ENCODE measurements around the gene SLC4A4.

SLC4A4 gene

DNA sequence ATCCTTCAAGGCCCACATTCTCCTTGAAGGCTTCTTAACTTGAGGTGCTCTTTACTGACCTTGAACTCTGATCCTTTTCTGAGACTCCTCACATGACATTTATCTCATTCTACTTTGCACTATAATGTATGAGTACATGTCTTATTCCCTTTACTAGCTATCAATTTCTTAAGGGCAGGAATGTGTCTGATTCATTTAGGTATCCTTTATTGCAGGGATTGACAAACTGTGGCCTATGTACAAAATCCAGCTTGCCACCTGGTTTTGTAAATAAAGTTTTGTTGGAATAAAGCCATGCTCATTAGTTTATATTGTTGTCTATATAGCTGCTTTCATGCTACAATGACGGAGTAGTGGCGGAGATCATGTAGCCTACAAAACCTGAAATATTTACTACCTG is 36.7 kb downstream of the SLC4A4 start:
- no peak overlapping the region for H3K4me3 ChIP-seq (IDR thresholded peaks at IDR 0.05; ENCODE audit: insufficient read depth, low read depth, low read length)
- no peaks in the 10 kb centered on the region for H4K20me1 ChIP-seq (ENCODE audit: insufficient read depth)
- H3K27ac ChIP-seq: no peak overlapping the region
- TF ChIP-seq, protein P1, sequence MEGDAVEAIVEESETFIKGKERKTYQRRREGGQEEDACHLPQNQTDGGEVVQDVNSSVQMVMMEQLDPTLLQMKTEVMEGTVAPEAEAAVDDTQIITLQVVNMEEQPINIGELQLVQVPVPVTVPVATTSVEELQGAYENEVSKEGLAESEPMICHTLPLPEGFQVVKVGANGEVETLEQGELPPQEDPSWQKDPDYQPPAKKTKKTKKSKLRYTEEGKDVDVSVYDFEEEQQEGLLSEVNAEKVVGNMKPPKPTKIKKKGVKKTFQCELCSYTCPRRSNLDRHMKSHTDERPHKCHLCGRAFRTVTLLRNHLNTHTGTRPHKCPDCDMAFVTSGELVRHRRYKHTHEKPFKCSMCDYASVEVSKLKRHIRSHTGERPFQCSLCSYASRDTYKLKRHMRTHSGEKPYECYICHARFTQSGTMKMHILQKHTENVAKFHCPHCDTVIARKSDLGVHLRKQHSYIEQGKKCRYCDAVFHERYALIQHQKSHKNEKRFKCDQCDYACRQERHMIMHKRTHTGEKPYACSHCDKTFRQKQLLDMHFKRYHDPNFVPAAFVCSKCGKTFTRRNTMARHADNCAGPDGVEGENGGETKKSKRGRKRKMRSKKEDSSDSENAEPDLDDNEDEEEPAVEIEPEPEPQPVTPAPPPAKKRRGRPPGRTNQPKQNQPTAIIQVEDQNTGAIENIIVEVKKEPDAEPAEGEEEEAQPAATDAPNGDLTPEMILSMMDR (conservative IDR thresholded peaks at IDR 0.05; ENCODE audit: low read depth, low read length): no peak
- no peaks in the 10 kb centered on the region for H3K79me2 ChIP-seq (ENCODE audit: insufficient read depth, low read depth)
- no peaks in the 10 kb centered on the region for H3K4me1 ChIP-seq (ENCODE audit: low read depth, poor library complexity, severe bottlenecking)
- no peak overlapping the region for H3K9ac ChIP-seq
- no peak overlapping the region for H2AFZ ChIP-seq (ENCODE audit: low read depth)
- no peaks in the 10 kb centered on the region for H3K36me3 ChIP-seq (ENCODE audit: insufficient read depth)
- H3K4me2 ChIP-seq: no peak overlapping the region
- H3K27me3 ChIP-seq (ENCODE audit: insufficient read depth, low read depth): no peaks in the 10 kb centered on the region

DNA sequence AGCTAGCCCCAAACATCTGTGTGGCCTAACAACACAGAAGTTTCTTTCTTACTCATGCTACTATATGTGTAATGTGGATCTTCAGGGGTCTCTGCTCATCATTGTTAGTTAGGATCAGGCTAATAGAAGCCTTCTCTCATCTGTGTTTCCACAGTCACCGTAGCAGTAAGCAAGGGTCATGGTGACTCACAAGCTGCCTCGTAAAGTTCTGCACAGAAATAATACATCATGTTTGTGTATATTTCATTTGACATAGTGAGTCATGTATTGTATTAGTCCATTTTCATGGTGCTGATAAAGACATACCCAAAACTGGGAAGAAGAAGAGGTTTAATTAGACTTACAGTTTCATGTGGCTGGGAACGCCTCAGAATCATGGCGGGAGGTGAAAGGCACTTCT is 38.7 kb downstream of the SLC4A4 start:
- Histone ChIP-seq H3K79me2 (ENCODE audit: insufficient read depth, low read depth) (no peaks in the 10 kb centered on the region), H3K4me3 (IDR thresholded peaks at IDR 0.05; ENCODE audit: insufficient read depth, low read depth, low read length) (no peak overlapping the region), H3K4me2 (no peak overlapping the region), H2AFZ (ENCODE audit: low read depth) (no peak overlapping the region), H3K4me1 (ENCODE audit: low read depth, poor library complexity, severe bottlenecking) (no peaks in the 10 kb centered on the region), H3K27me3 (ENCODE audit: insufficient read depth, low read depth) (no peaks in the 10 kb centered on the region), H3K27ac (no peak overlapping the region), H3K36me3 (ENCODE audit: insufficient read depth) (no peaks in the 10 kb centered on the region), H3K9ac (no peak overlapping the region), H4K20me1 (ENCODE audit: insufficient read depth) (no peaks in the 10 kb centered on the region)
- TF ChIP-seq, protein P1 (conservative IDR thresholded peaks at IDR 0.05; ENCODE audit: low read depth, low read length): no peak

DNA sequence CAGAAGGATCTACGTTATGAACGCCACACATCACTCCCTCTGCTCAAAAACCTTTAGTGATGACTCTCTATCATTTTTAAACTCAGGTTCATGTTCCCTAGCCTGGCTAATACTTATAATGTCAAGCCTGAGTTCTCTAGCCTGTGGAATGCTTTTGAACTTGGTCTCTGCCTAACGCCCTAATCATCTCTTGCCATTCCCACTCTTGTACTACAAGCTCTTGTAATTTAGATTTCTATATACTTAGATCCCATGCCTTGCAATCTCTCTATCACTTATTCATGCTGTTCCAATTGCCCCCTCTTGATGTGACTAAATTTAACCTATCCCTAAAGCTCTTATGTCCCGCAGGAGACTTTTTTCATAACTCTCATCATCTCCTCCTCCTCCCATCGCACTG is 40.3 kb downstream of the SLC4A4 start:
- Histone ChIP-seq H3K9ac (no peak overlapping the region), H3K27me3 (ENCODE audit: insufficient read depth, low read depth) (no peaks in the 10 kb centered on the region), H3K4me1 (ENCODE audit: low read depth, poor library complexity, severe bottlenecking) (no peaks in the 10 kb centered on the region), H3K27ac (no peak overlapping the region), H3K79me2 (ENCODE audit: insufficient read depth, low read depth) (no peaks in the 10 kb centered on the region), H2AFZ (ENCODE audit: low read depth) (no peak overlapping the region), H3K4me3 (IDR thresholded peaks at IDR 0.05; ENCODE audit: insufficient read depth, low read depth, low read length) (no peak overlapping the region), H3K4me2 (no peak overlapping the region), H4K20me1 (ENCODE audit: insufficient read depth) (no peaks in the 10 kb centered on the region), H3K36me3 (ENCODE audit: insufficient read depth) (no peaks in the 10 kb centered on the region)
- TF ChIP-seq, protein P1 (conservative IDR thresholded peaks at IDR 0.05; ENCODE audit: low read depth, low read length): no peak

DNA sequence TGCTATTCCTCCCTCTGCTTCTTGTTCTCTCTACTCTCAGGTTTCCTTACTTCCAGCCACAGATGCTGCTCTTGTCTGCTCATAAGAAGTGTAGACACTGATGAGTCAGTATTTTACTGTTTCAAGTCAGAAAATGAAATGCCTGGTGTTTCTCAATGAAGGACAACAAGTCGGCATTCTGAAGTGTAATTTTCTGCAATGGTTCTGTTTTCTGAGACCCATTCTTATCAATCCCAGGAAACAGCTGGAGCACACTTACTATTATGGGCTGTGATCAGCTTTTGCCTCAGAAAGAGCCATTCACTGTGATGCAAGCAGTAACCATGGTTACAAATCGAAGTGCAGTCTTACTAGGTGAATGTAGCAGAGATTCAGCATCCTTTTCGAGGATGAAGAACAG is 42.0 kb downstream of the SLC4A4 start:
- no peaks in the 10 kb centered on the region for H4K20me1 ChIP-seq (ENCODE audit: insufficient read depth)
- TF ChIP-seq, protein P1 (conservative IDR thresholded peaks at IDR 0.05; ENCODE audit: low read depth, low read length): no peak
- no peaks in the 10 kb centered on the region for H3K4me1 ChIP-seq (ENCODE audit: low read depth, poor library complexity, severe bottlenecking)

More for the DNA sequence above, 42.0 kb downstream of the SLC4A4 start:
- H2AFZ ChIP-seq (ENCODE audit: low read depth): no peak overlapping the region
- no peaks in the 10 kb centered on the region for H3K27me3 ChIP-seq (ENCODE audit: insufficient read depth, low read depth)
- H3K27ac ChIP-seq: no peak overlapping the region
- H3K9ac ChIP-seq: no peak overlapping the region
- H3K36me3 ChIP-seq (ENCODE audit: insufficient read depth): no peaks in the 10 kb centered on the region
- H3K4me3 ChIP-seq (IDR thresholded peaks at IDR 0.05; ENCODE audit: insufficient read depth, low read depth, low read length): no peak overlapping the region
- H3K79me2 ChIP-seq (ENCODE audit: insufficient read depth, low read depth): no peaks in the 10 kb centered on the region
- no peak overlapping the region for H3K4me2 ChIP-seq

Measured in KMS-11 (cell line).